Neuronal stem cell (in vitro differentiated cells): ENCODE data around the gene ABCB11.

ENCODE experiments used
- DNase-seq: peaks from one replicate; pipeline ENCODE4 v3.0.0-alpha.2; 2013; ENCODE audit warnings: low spot score
- H2AFZ ChIP-seq: one replicate; pipeline ENCODE4 v1.6.1; 2013; ENCODE audit warnings: mild to moderate bottlenecking, low read length, inconsistent platforms
- H2AK5ac ChIP-seq: 2 replicates; pipeline ENCODE4 v1.6.1; 2013; ENCODE audit warnings: low read depth, mild to moderate bottlenecking, inconsistent platforms, low read length, moderate library complexity, mixed read lengths
- H2BK120ac ChIP-seq: 2 replicates; pipeline ENCODE4 v1.6.1; 2013; ENCODE audit warnings: low read depth, mild to moderate bottlenecking, inconsistent platforms, low read length, moderate library complexity, mixed read lengths
- H2BK12ac ChIP-seq: one replicate; pipeline ENCODE4 v1.6.1; 2013; ENCODE audit warnings: low read length, inconsistent platforms
- H2BK15ac ChIP-seq: 2 replicates; pipeline ENCODE4 v1.6.1; 2013; ENCODE audit warnings: mild to moderate bottlenecking, low read length, inconsistent platforms, mixed read lengths
- H2BK5ac ChIP-seq: one replicate; pipeline ENCODE4 v1.6.1; 2013; ENCODE audit warnings: inconsistent platforms, mild to moderate bottlenecking, low read length, moderate library complexity
- H3K14ac ChIP-seq: one replicate; pipeline ENCODE4 v1.6.1; 2013; ENCODE audit warnings: low read length, inconsistent platforms
- H3K18ac ChIP-seq: 2 replicates; pipeline ENCODE4 v1.6.1; 2013; ENCODE audit warnings: low read length, inconsistent platforms
- H3K23ac ChIP-seq: 2 replicates; pipeline ENCODE4 v1.6.1; 2013; ENCODE audit warnings: low read depth, mild to moderate bottlenecking, mixed read lengths, low read length, inconsistent platforms; ENCODE audit not compliant: poor library complexity
- H3K27ac ChIP-seq: replicated peaks from 3 replicates; pipeline ENCODE4 v1.5.1; 2013; ENCODE audit warnings: low read length, inconsistent platforms
- H3K27me3 ChIP-seq, 3 experiments: 2 replicates each; pipeline ENCODE4 v1.6.1; 2013; ENCODE audit warnings: low read length in 3 of 3, mild to moderate bottlenecking in 2 of 3, inconsistent platforms in 1 of 3, low read depth in 1 of 3, mixed read lengths in 1 of 3, moderate library complexity in 1 of 3; ENCODE audit not compliant: control insufficient read depth in 3 of 3, insufficient read depth in 3 of 3
- H3K36me3 ChIP-seq, 2 donors: replicated peaks in 1 of 2; 2 replicates each; pipeline ENCODE4 v1.6.1; 2013; ENCODE audit warnings: low read length in 2 of 2; ENCODE audit not compliant: control insufficient read depth in 2 of 2, insufficient read depth in 2 of 2
- H3K4ac ChIP-seq: 2 replicates; pipeline ENCODE4 v1.6.1; 2013; ENCODE audit warnings: inconsistent platforms, mild to moderate bottlenecking, low read length, moderate library complexity
- H3K4me1 ChIP-seq, 2 donors: 1 replicate in 1 of 2; 2 replicates in 1 of 2; pipeline ENCODE4 v1.6.1; 2013; ENCODE audit warnings: low read length in 2 of 2, low read depth in 1 of 2; ENCODE audit not compliant: control insufficient read depth in 2 of 2, insufficient read depth in 1 of 2
- H3K4me2 ChIP-seq: one replicate; pipeline ENCODE4 v1.6.1; 2013; ENCODE audit warnings: mild to moderate bottlenecking, low read length, inconsistent platforms; ENCODE audit not compliant: insufficient read depth, poor library complexity, severe bottlenecking
- H3K4me3 ChIP-seq, 2 donors: 2 replicates each; pipeline ENCODE4 v1.5.1; 2013; ENCODE audit warnings: low read length in 2 of 2, mild to moderate bottlenecking in 2 of 2, inconsistent platforms in 1 of 2, moderate library complexity in 1 of 2
- H3K79me1 ChIP-seq: one replicate; pipeline ENCODE4 v1.6.1; 2013; ENCODE audit warnings: low read depth, mild to moderate bottlenecking, inconsistent platforms, low read length, moderate library complexity
- H3K9ac ChIP-seq: one replicate; pipeline ENCODE4 v1.6.1; 2013; ENCODE audit warnings: mild to moderate bottlenecking, low read depth, low read length, inconsistent platforms; ENCODE audit not compliant: poor library complexity
- H3K9me3 ChIP-seq, 2 donors: replicated peaks in 1 of 2; 2 replicates each; pipeline versions ENCODE3 to v1.6.1; 2013; ENCODE audit warnings: low read length in 2 of 2, mild to moderate bottlenecking in 2 of 2, inconsistent platforms in 1 of 2, low read depth in 1 of 2, mixed read lengths in 1 of 2, moderate library complexity in 1 of 2; ENCODE audit not compliant: control insufficient read depth in 2 of 2, insufficient read depth in 1 of 2
- H4K8ac ChIP-seq: one replicate; pipeline ENCODE4 v1.6.1; 2013; ENCODE audit warnings: low read depth, mild to moderate bottlenecking, inconsistent platforms, low read length, moderate library complexity
- H4K91ac ChIP-seq: one replicate; pipeline ENCODE4 v1.6.1; 2013; ENCODE audit warnings: low read length, low read depth, mild to moderate bottlenecking, inconsistent platforms; ENCODE audit not compliant: poor library complexity
- WGBS, 2 donors: extraction: QIAGEN DNeasy Blood & Tissue Kit; methylation state at CpG; one replicate each; pipeline ENCODE4 v1.1.7; 2013; ENCODE audit warnings: missing lambda C conversion rate in 2 of 2, mixed read lengths in 1 of 2; ENCODE audit not compliant: insufficient read length in 2 of 2, insufficient replicate concordance in 1 of 2; ENCODE audit errors: extremely low coverage in 2 of 2; 5-methylcytosine and 5-hydroxymethylcytosine counted together

The ABCB11 gene

GRCh38 chr2:169011698-169012097 is 19.4 kb downstream of the ABCB11 start:
- H3K14ac ChIP-seq = no peak overlapping the region
- no peak overlapping the region for H2AFZ ChIP-seq
- H3K27me3 ChIP-seq = no peaks in the 10 kb centered on the region
- no peaks in the 10 kb centered on the region for H3K9me3 ChIP-seq
- H4K8ac ChIP-seq = no peak overlapping the region
- H3K23ac ChIP-seq = no peak overlapping the region
- H3K4me3 ChIP-seq = no peak overlapping the region
- no peak for DNase-seq
- H3K36me3 ChIP-seq = no peaks in the 10 kb centered on the region
- no peak overlapping the region for H3K4ac ChIP-seq
- no CpG with 5 or more reads among the region's 2 CpGs for WGBS, 2 donors
- no peak overlapping the region for H3K9ac ChIP-seq
- H4K91ac ChIP-seq = no peak overlapping the region
- H3K79me1 ChIP-seq = no peaks in the 10 kb centered on the region
- H2AK5ac ChIP-seq = no peak overlapping the region
- H2BK15ac ChIP-seq = no peak overlapping the region
- H3K4me2 ChIP-seq = no peak overlapping the region
- H3K27ac ChIP-seq = no peak overlapping the region
- peaks cover 3 to 4% of the 10 kb centered on the region in 2 donors for H3K4me1 ChIP-seq
- H2BK5ac ChIP-seq = no peak overlapping the region
- no peak overlapping the region for H2BK12ac ChIP-seq
- no peak overlapping the region for H2BK120ac ChIP-seq
- H3K18ac ChIP-seq = no peak overlapping the region

- Histone ChIP-seq H4K91ac (no peak overlapping the region), H2BK12ac (no peak overlapping the region), H2AK5ac (no peak overlapping the region), H2AFZ (no peak overlapping the region), H3K9ac (no peak overlapping the region), H3K9me3 (no peaks in the 10 kb centered on the region), H3K4me1 (peaks cover under 1 to 4% of the 10 kb centered on the region in 2 donors), H2BK5ac (no peak overlapping the region), H3K4me3 (no peak overlapping the region), H3K79me1 (no peaks in the 10 kb centered on the region), H3K4ac (no peak overlapping the region), H4K8ac (no peak overlapping the region), H3K27ac (no peak overlapping the region), H2BK120ac (no peak overlapping the region), H3K23ac (no peak overlapping the region), H3K14ac (no peak overlapping the region), H3K36me3 (no peaks in the 10 kb centered on the region), H3K27me3 (no peaks in the 10 kb centered on the region), H2BK15ac (no peak overlapping the region), H3K18ac (no peak overlapping the region), H3K4me2 (no peak overlapping the region)
- DNase-seq = no peak
- WGBS, 2 donors = no CpG with 5 or more reads among the region's 8 CpGs
These were observed 20.3 kb downstream of the ABCB11 start for GRCh38 chr2:169010633-169011460.

GRCh38 chr2:169009865-169010579 is 21.1 kb downstream of the ABCB11 start:
- WGBS, 2 donors = no CpG with 5 or more reads among the region's 3 CpGs
- no peaks in the 10 kb centered on the region for H3K9me3 ChIP-seq
- no peaks in the 10 kb centered on the region for H3K27me3 ChIP-seq
- no peak overlapping the region for H2BK15ac ChIP-seq
- H2BK12ac ChIP-seq = no peak overlapping the region
- H3K14ac ChIP-seq = no peak overlapping the region
- no peak overlapping the region for H3K18ac ChIP-seq
- H3K36me3 ChIP-seq = no peaks in the 10 kb centered on the region
- H3K79me1 ChIP-seq = no peaks in the 10 kb centered on the region
- H3K23ac ChIP-seq = no peak overlapping the region
- H2BK120ac ChIP-seq = no peak overlapping the region
- no peak overlapping the region for H3K27ac ChIP-seq
- H4K91ac ChIP-seq = no peak overlapping the region
- no peak overlapping the region for H2AK5ac ChIP-seq
- no peak overlapping the region for H2BK5ac ChIP-seq
- H3K4me1 ChIP-seq = peaks cover 4% of the 10 kb centered on the region in 2 donors
- H3K4ac ChIP-seq = no peak overlapping the region
- no peak overlapping the region for H2AFZ ChIP-seq
- H3K9ac ChIP-seq = no peak overlapping the region
- no peak overlapping the region for H4K8ac ChIP-seq
- no peak overlapping the region for H3K4me2 ChIP-seq
- no peak for DNase-seq
- H3K4me3 ChIP-seq = no peak overlapping the region

- H3K27ac ChIP-seq = no peak overlapping the region
- H3K4me1 ChIP-seq = peaks cover 4 to 5% of the 10 kb centered on the region in 2 donors
- H3K79me1 ChIP-seq = no peaks in the 10 kb centered on the region
- no peak overlapping the region for H2AFZ ChIP-seq
- H4K8ac ChIP-seq = no peak overlapping the region
- DNase-seq = no peak
- no peak overlapping the region for H4K91ac ChIP-seq
- no peaks in the 10 kb centered on the region for H3K36me3 ChIP-seq
- no peak overlapping the region for H2BK12ac ChIP-seq
- no peak overlapping the region for H3K23ac ChIP-seq
- H2BK15ac ChIP-seq = no peak overlapping the region
- no peak overlapping the region for H3K4ac ChIP-seq
- H3K18ac ChIP-seq = no peak overlapping the region
- H3K27me3 ChIP-seq = no peaks in the 10 kb centered on the region
- H2AK5ac ChIP-seq = no peak overlapping the region
- no peaks in the 10 kb centered on the region for H3K9me3 ChIP-seq
- H3K9ac ChIP-seq = no peak overlapping the region
- no peak overlapping the region for H3K14ac ChIP-seq
- WGBS, 2 donors = no CpG with 5 or more reads among the region's 2 CpGs
- H3K4me2 ChIP-seq = no peak overlapping the region
- no peak overlapping the region for H3K4me3 ChIP-seq
- H2BK120ac ChIP-seq = no peak overlapping the region
- H2BK5ac ChIP-seq = no peak overlapping the region
These were observed 23.2 kb downstream of the ABCB11 start for GRCh38 chr2:169007941-169008340.
